Activated T-helper 2 cell treated with anti-CD3 and anti-CD28 coated beads, Interferon-gamma antibody, Interleukin-2, Interleukin-4, amounts not matched to agents 10 μg/mL and 5 μg/mL and 100 μg/mL, durations not matched to agents 14 hours and 24 hours and 36 hours (primary cell): ENCODE results near the gene TLDC2. TPM values are rescaled to one million over a fixed set of nuclear protein-coding genes. Genes with fewer than 3 reads are reported as not detected.
"Not testable (repeated sequence)": the region's sequence is repeated elsewhere in the genome, so short reads cannot be mapped to it uniquely, and the experiment has no call there.

ENCODE experiments used
- DNase-seq: peaks from one replicate; pipeline ENCODE4 v3.0.0; 2021; ENCODE audit warnings: low spot score
- H3K27ac Mint-ChIP-seq: one replicate; pipeline ENCODE4 v1.8.0; 2021; ENCODE audit warnings: mixed read lengths
- H3K27me3 Mint-ChIP-seq: one replicate; pipeline ENCODE4 v1.8.0; 2021; ENCODE audit warnings: low read depth, mixed read lengths
- H3K36me3 Mint-ChIP-seq: one replicate; pipeline ENCODE4 v1.8.0; 2021; ENCODE audit warnings: low read depth, mixed read lengths
- H3K4me1 Mint-ChIP-seq: one replicate; pipeline ENCODE4 v1.8.0; 2021; ENCODE audit warnings: low read depth, mixed read lengths
- H3K4me3 Mint-ChIP-seq: one replicate; pipeline ENCODE4 v1.8.0; 2021; ENCODE audit warnings: low read depth, mild to moderate bottlenecking, moderate library complexity, mixed read lengths
- H3K9me3 Mint-ChIP-seq: one replicate; pipeline ENCODE4 v1.8.0; 2021; ENCODE audit warnings: mixed read lengths
- intact Hi-C: fragments of 100-400 bp; cut with micrococcal nuclease; formaldehyde crosslinking; loops from one replicate; pipeline ENCODE4 v1.15.1; 2023
- total RNA-seq: library from RNA; stranded (reverse); gene quantifications from 2 replicates; pipeline ENCODE4 v1.2.3, GENCODE V29; 2022

The TLDC2 gene
- total RNA-seq, 1 donor from 2014 or later: not detected

DNA sequence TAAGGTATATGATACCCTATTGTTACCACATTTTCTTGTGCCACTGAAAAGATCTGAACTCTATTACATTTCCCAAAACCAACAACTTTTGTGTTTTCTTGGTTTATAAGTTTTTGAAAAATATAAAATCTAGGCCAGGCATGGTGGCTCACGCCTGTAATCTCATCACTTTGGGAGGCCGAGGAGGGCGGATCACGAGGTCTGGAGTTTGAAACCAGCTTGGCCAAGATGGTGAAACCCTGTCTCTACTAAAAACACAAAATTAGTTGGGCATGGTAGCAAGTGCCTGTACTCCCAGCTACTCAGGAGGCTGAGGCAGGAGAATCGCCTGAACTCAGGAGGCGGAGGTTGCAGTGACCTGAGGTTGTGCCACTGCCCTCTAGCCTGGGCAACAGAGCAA lies 41.3 kb downstream of the TLDC2 start:
- peaks cover 33% of the 10 kb centered on the region for H3K36me3 Mint-ChIP-seq
- H3K4me3 Mint-ChIP-seq: no peak overlapping the region
- no peaks in the 10 kb centered on the region for H3K9me3 Mint-ChIP-seq
- no peaks in the 10 kb centered on the region for H3K27me3 Mint-ChIP-seq
- H3K27ac Mint-ChIP-seq: no peak overlapping the region
- DNase-seq: no peak
- intact Hi-C loops: no loop called here
- H3K4me1 Mint-ChIP-seq: peaks cover 2% of the 10 kb centered on the region

DNA sequence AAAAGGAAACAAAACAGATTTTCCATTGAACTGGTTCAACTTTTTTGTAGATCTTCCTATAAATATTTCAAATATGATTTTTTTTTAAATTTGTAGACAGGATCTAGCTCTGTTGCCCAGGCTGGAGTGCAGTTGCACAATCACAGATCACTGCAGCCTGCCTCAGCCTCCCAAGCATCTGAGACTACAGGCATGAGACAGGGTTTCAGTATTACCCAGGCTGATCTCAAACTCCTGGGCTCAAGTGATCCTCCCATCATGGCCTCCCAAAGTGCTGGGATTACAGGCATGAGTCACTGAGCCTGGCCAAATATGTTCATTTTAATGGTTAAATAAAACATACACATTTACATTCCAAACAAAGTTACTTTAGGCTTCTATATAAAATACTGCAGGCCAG lies 42.0 kb downstream of the TLDC2 start:
- Mint-ChIP-seq H3K4me1 (peaks cover 2% of the 10 kb centered on the region), H3K9me3 (no peaks in the 10 kb centered on the region), H3K4me3 (no peak overlapping the region), H3K36me3 (peaks cover 30% of the 10 kb centered on the region), H3K27ac (no peak overlapping the region), H3K27me3 (no peaks in the 10 kb centered on the region)
- DNase-seq: no peak
- intact Hi-C loops: no loop called here

- Mint-ChIP-seq H3K4me1 (peaks cover 5% of the 10 kb centered on the region), H3K27me3 (no peaks in the 10 kb centered on the region), H3K36me3 (peaks cover 32% of the 10 kb centered on the region), H3K9me3 (no peaks in the 10 kb centered on the region), H3K27ac (peak overlapping the region; percentile 33), H3K4me3 (no peak overlapping the region)
- no peak for DNase-seq
- intact Hi-C loops: no loop called here
These were observed 43.9 kb downstream of the TLDC2 start for GRCh38 chr20:36919715-36920333.

GRCh38 chr20:36920334-36920730 lies 44.4 kb downstream of the TLDC2 start:
- Mint-ChIP-seq H3K27me3 (no peaks in the 10 kb centered on the region), H3K4me3 (no peak overlapping the region), H3K36me3 (peaks cover 27% of the 10 kb centered on the region), H3K9me3 (no peaks in the 10 kb centered on the region), H3K4me1 (peaks cover 5% of the 10 kb centered on the region), H3K27ac (no peak overlapping the region)
- intact Hi-C loops: no loop called here
- DNase-seq: no peak

DNA sequence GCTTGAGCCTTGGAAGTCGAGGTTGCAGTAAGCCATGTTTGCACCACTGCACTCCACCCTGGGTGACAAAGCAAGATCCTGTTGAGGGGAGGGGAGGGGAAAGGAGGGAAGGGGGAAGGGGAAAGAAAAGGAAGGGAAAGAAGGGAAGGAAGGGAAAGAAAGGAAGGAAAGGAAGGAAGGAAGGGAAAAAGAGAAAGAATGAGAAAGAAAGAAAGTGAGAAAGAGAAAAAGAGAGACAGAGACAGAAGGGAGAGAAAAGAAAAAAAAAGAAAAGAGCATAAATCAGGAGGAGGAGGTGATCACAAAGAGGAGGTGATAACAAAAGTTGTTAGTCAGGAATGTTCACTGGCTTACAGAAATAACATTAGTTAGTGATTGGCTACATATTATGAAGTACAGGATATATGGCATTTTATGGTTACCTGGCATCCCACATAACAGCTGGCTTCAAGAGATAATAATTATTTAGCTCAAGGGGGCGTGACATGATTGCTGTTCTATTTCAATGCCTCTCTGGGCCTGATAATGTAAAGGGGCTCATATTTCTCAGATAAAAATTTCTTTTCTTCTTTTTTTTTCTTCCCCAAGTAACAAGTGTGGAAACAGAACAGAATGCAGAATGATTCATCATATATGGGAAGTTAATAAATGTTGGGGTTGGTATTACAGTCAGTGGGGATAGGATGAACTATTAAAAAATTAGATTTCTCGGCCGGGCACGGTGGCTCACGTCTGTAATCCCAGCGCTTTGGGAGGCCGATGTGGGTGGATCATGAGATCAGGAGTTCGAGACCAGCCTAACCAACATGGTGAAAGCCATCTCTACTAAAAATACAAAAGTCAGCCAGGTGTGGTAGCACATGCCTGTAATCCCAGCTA lies 48.5 kb downstream of the TLDC2 start:
- Mint-ChIP-seq H3K4me3 (no peak overlapping the region), H3K27ac (peak overlapping the region; percentile 13), H3K27me3 (no peaks in the 10 kb centered on the region), H3K36me3 (peaks cover 49% of the 10 kb centered on the region), H3K4me1 (peaks cover 5% of the 10 kb centered on the region), H3K9me3 (no peaks in the 10 kb centered on the region)
- intact Hi-C loops: no loop called here
- no peak for DNase-seq

- no peak overlapping the region for H3K4me3 Mint-ChIP-seq
- no peak overlapping the region for H3K27ac Mint-ChIP-seq
These were observed 49.3 kb downstream of the TLDC2 start for GRCh38 chr20:36925234-36925633.

DNA sequence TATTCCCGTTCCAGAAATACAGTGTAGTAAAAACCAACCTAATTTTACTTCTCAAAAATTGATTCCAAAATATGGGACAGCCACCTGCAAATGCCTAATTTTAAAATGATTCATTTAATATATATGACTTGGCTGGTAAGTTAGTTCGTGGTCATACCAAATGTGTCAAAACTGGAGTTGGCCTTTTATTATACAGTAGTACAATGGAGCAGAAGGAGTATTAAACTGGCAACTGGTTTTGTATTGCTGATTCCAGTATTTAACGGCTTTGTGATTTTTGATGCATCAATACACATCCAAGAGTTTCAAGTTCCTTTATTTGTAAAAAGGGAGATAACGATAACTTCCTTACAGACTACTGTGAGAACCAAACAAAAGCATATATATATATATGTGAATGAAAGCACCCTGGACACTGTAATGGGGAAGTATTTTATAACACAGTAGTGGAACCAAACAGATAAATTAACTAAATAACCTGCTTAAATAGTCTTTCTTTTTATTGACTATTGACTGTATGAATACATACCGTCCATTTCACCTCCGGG lies 50.8 kb downstream of the TLDC2 start:
- Mint-ChIP-seq H3K4me1 (peaks cover 16% of the 10 kb centered on the region), H3K36me3 (peaks cover 67% of the 10 kb centered on the region), H3K27ac (no peak overlapping the region), H3K4me3 (no peak overlapping the region), H3K9me3 (no peaks in the 10 kb centered on the region), H3K27me3 (no peaks in the 10 kb centered on the region)
- DNase-seq: no peak
- intact Hi-C loops: no loop called here

More at GRCh38 chr20:36925234-36925633, 49.3 kb downstream of the TLDC2 start:
- intact Hi-C loops: no loop called here
- H3K27me3 Mint-ChIP-seq: no peaks in the 10 kb centered on the region
- H3K9me3 Mint-ChIP-seq: no peaks in the 10 kb centered on the region
- DNase-seq: no peak
- peaks cover 5% of the 10 kb centered on the region for H3K4me1 Mint-ChIP-seq
- peaks cover 53% of the 10 kb centered on the region for H3K36me3 Mint-ChIP-seq

GRCh38 chr20:36927704-36928103 lies 51.8 kb downstream of the TLDC2 start:
- Mint-ChIP-seq H3K4me1 (peaks cover 19% of the 10 kb centered on the region), H3K27me3 (no peaks in the 10 kb centered on the region), H3K9me3 (no peaks in the 10 kb centered on the region), H3K27ac (no peak overlapping the region), H3K36me3 (peaks cover 77% of the 10 kb centered on the region), H3K4me3 (no peak overlapping the region)
- intact Hi-C loops: no loop called here
- DNase-seq: no peak

DNA sequence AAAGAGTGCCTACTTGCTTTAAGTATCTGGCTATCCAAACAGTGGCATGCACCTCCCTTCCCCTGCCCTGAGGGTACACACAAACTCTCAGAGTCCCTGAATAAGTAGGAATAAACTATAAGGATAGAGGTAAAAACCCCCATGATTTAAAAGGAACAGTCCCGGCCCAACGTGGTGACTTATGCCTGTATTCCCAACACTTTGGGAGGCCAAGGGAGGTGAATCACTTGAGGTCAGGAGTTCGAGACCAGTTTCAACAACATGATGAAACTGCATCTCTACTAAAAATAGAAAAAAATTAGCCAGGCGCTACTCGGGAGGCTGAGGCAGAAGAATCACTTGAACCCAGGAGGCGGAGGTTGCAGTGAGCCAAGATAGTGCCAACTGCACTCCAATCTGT lies 53.4 kb downstream of the TLDC2 start:
- DNase-seq: no peak
- Mint-ChIP-seq H3K27ac (no peak overlapping the region), H3K9me3 (no peaks in the 10 kb centered on the region), H3K36me3 (peaks cover 77% of the 10 kb centered on the region), H3K27me3 (no peaks in the 10 kb centered on the region), H3K4me1 (peaks cover 24% of the 10 kb centered on the region), H3K4me3 (no peak overlapping the region)
- intact Hi-C loops: no loop called here

DNA sequence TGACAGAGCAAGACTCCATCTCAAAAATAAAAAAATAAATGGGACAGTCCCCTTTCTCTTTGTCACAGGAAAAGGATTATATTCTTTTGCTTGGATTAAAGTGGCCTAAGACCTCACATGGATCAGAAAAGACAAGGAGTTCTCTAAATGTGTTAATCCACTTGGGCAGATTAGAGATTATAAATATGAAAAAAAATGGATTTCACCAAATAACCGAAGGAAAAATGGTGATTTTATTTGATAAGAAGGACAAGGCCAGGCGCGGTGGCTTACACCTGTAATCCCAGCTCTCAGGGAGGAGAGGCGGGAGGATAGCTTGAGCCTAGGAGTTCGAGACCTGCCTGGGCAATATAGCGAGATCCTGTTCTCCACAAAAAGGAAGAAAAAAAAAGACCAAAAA lies 53.8 kb downstream of the TLDC2 start:
- H3K27ac Mint-ChIP-seq: peak overlapping the region; percentile 28
- H3K4me1 Mint-ChIP-seq: peaks cover 20% of the 10 kb centered on the region
- H3K27me3 Mint-ChIP-seq: no peaks in the 10 kb centered on the region
- DNase-seq: no peak
- intact Hi-C loops: no loop called here
- peaks cover 75% of the 10 kb centered on the region for H3K36me3 Mint-ChIP-seq
- H3K4me3 Mint-ChIP-seq: no peak overlapping the region
- no peaks in the 10 kb centered on the region for H3K9me3 Mint-ChIP-seq

- DNase-seq, H3K9me3 Mint-ChIP-seq, H3K27me3 Mint-ChIP-seq, H3K4me3 Mint-ChIP-seq, intact Hi-C loops: not testable (repeated sequence)
- peaks cover 73% of the 10 kb centered on the region for H3K36me3 Mint-ChIP-seq
- peaks cover 20% of the 10 kb centered on the region for H3K4me1 Mint-ChIP-seq
- peak overlapping the region; percentile 52 for H3K27ac Mint-ChIP-seq
These were observed 56.1 kb downstream of the TLDC2 start for GRCh38 chr20:36932067-36932466.

DNA sequence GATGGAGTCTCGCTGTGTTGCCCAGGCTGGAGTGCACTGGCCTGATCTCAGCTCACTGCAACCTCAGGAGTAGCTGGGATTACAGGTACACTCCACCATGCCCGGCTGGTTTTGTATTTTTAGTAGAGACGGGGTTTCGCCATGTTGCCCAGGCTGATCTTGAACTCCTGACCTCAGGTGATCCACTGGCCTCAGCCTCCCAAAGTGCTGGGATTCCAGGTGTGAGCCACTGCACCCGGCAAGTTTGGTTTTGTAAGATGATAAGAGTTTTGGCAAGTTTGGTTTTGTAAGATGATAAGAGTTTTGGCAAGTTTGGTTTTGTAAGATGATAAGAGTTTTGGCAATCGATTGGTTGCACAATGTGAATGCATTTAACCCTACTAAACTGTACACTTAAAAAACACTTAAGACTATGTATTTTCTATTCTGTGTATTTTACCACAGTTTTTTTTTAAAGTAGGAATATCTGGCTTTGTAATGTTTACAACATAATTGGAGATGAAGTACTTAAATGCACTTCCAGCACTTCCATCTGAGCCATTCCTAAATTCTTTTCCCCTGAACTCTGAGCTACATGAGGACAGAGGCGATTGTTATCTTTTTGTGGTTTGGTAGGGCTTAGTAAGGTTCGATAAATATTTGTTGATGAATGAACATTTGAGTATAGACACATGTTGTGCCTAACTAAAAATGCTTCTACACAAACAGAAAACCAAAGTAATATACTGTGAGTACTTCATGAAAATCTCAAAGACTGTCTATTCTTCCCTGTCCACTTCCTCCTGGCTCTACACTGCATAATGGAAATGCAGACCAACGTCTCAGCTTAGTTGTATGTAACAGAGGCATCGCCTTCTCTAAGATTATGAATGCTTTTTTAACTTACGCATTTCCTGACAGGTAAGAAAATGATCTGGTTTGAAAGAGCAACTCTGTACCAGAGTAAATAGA lies 56.8 kb downstream of the TLDC2 start:
- Mint-ChIP-seq H3K36me3 (peaks cover 72% of the 10 kb centered on the region), H3K27ac (peak overlapping the region; percentile 60), H3K4me1 (peaks cover 20% of the 10 kb centered on the region), H3K9me3 (no peaks in the 10 kb centered on the region), H3K4me3 (no peak overlapping the region), H3K27me3 (no peaks in the 10 kb centered on the region)
- no peak for DNase-seq
- intact Hi-C loops: no loop called here
